Measurements from ENCODE around the gene HBE1. TPM values are rescaled to one million over a fixed set of nuclear protein-coding genes. Genes with fewer than 3 reads are reported as not detected.

The HBE1 gene
- total and polyA plus RNA-seq, 2 of the 8 experiments (the other 6 are each of a cell fraction or from before 2014, with no cell fraction given) = 0.39 TPM; not detected in 1

GRCh38 chr11:5257296-5257695 lies 12.4 kb downstream of the HBE1 start:
- peak; percentile 52 for FAIRE-seq
- no peaks in the 10 kb centered on the region for H3K79me2 ChIP-seq (ENCODE audit: control insufficient read depth in 1 of 2, insufficient read depth in 2 of 2, low read length in 2 of 2)
- no peak overlapping the region for H3K23ac ChIP-seq (ENCODE audit: insufficient read length)
- no peak overlapping the region for H2AFZ ChIP-seq (ENCODE audit: low read length)
- H3K4me1 ChIP-seq (replicated peaks in 1 of 4; ENCODE audit: control insufficient read depth in 3 of 4, insufficient read depth in 4 of 4, low read length in 3 of 4) = peaks cover 3 to 11% (median 5%) of the 10 kb centered on the region in 4 experiments; a peak in 6 of 7 replicates
- H3K56ac ChIP-seq (replicated peaks; ENCODE audit: insufficient read length, low read depth, low read length) = no peak overlapping the region
- H3K14ac ChIP-seq (ENCODE audit: insufficient read length) = no peak overlapping the region
- H3K18ac ChIP-seq (ENCODE audit: extremely low read depth, low read length) = no peak overlapping the region
- H2BK120ac ChIP-seq (replicated peaks; ENCODE audit: low read depth, low read length) = no peak overlapping the region
- no peak overlapping the region for H2BK12ac ChIP-seq (ENCODE audit: low read depth, low read length)
- DNase-seq (ENCODE audit: low read depth in 1 of 2, low spot score in 2 of 2) = no peak
- no peak overlapping the region for H4K91ac ChIP-seq (replicated peaks; ENCODE audit: insufficient read length, low read length)
- no peak overlapping the region for H2AK5ac ChIP-seq (ENCODE audit: low read depth, low read length)
- no peak overlapping the region for H4K8ac ChIP-seq (ENCODE audit: extremely low read depth, insufficient read depth, low read length)
- WGBS, 2 experiments (ENCODE audit: extremely low coverage in 1 of 2, insufficient coverage in 1 of 2, insufficient read length in 1 of 2, insufficient replicate concordance in 2 of 2, low coverage in 1 of 2, low lambda C conversion rate in 2 of 2, missing lambda C conversion rate in 1 of 2) = 22% methylated on average over 2 of the region's 2 CpGs; no CpG with 5 or more reads in 1 of the 2 experiments
- H3K9me3 ChIP-seq (ENCODE audit: insufficient read depth in 2 of 2, low read depth in 1 of 2, low read length in 1 of 2) = no peaks in the 10 kb centered on the region
- H3K4me3 ChIP-seq (ENCODE audit: extremely low read depth in 1 of 4, insufficient read depth in 2 of 4, low read depth in 3 of 4, low read length in 4 of 4) = no peak overlapping the region
- no peak overlapping the region for H3K27ac ChIP-seq (ENCODE audit: low read depth, low read length)
- H3K79me1 ChIP-seq (ENCODE audit: low read depth, low read length) = no peaks in the 10 kb centered on the region
- peaks cover 0 to 1% (median 0%) of the 10 kb centered on the region in 4 experiments; a peak in 2 of 7 replicates for H3K27me3 ChIP-seq (replicated peaks in 1 of 4; ENCODE audit: control insufficient read depth in 3 of 4, extremely low read depth in 1 of 4, insufficient read depth in 3 of 4, low read length in 3 of 4)
- H4K5ac ChIP-seq (ENCODE audit: insufficient read length, low read depth, low read length) = no peak overlapping the region
- H3K36me3 ChIP-seq (ENCODE audit: control insufficient read depth in 2 of 4, insufficient read depth in 4 of 4, low read length in 3 of 4) = no peaks in the 10 kb centered on the region
- no peak overlapping the region for H3K4ac ChIP-seq (replicated peaks; ENCODE audit: insufficient read length, low read depth, low read length)
- H2BK5ac ChIP-seq (ENCODE audit: low read depth, low read length) = no peak overlapping the region
- ChIA-PET CTCF (ENCODE audit: partially characterized antibody) (no interaction called here), POLR2A (ENCODE audit: partially characterized antibody) (interaction anchor here (1.0 kb wide), 1 partner anchor 12 kb away, joined by 3 read pairs; the partner anchor contains the start of gene HBE1)
- no peaks in the 10 kb centered on the region for H3K23me2 ChIP-seq (ENCODE audit: low read depth, low read length)
- H4K20me1 ChIP-seq (replicated peaks in 1 of 2; ENCODE audit: control insufficient read depth in 1 of 2, insufficient read depth in 2 of 2, low read length in 2 of 2) = no peaks in the 10 kb centered on the region
- H3K4me2 ChIP-seq (ENCODE audit: insufficient read depth in 1 of 2, low read depth in 2 of 2, low read length in 2 of 2) = peak overlapping the region in 1 of 2 experiments; percentile 12; a peak in 1 of 4 replicates
- H2BK15ac ChIP-seq (ENCODE audit: low read length) = no peak overlapping the region
- H2BK20ac ChIP-seq (ENCODE audit: low read length) = no peak overlapping the region
- H3K9ac ChIP-seq (replicated peaks in 1 of 4; ENCODE audit: extremely low read depth in 1 of 4, low read depth in 3 of 4, low read length in 3 of 4) = no peak overlapping the region
- TF ChIP-seq POU5F1 (IDR thresholded peaks at IDR 0.05; ENCODE audit: low read depth, low read length) (peak; percentile 76; the same call in 1 of the 2 replicates), NANOG (IDR thresholded peaks at IDR 0.05; ENCODE audit: insufficient read depth, low read depth, low read length, poor library complexity, severe bottlenecking) (peak; percentile 73), PHF8 (conservative IDR thresholded peaks at IDR 0.05; ENCODE audit: low read depth, low read length) (no peak), CTBP2 (IDR thresholded peaks at IDR 0.05; ENCODE audit: borderline replicate concordance, insufficient read depth, insufficient read length, low read length) (no peak)

Data from H1 (cell line).